IMR-90 (cell line): ENCODE measurements around the gene CUL1. TPM values are rescaled to one million over a fixed set of nuclear protein-coding genes. Genes with fewer than 3 reads are reported as not detected.

Source experiments
- ATAC-seq: fragments of 200-7000 bp; cut with Tn5 transposase; 2 replicates; pipeline ENCODE4 v1.9.1; 2020; ENCODE audit warnings: low read depth, mild to moderate bottlenecking, moderate library complexity
- BruUV-seq: library from RNA; stranded (reverse); fragments of 400-500 nt; replicated peaks from 2 replicates; lab custom pipeline; 2021; lab: Mats Ljungman, UMichigan
- CTCF ChIA-PET: fragments of 300-600 bp; formaldehyde crosslinking; extraction: SDS; loops from one replicate; lab custom pipeline; 2021; ENCODE audit warnings: antibody characterized with exemption; lab: Yijun Ruan, JAX
- POLR2A ChIA-PET: fragments of 300-600 bp; sonication (Branson Sonifier 250); formaldehyde crosslinking; loops from one replicate; lab custom pipeline; 2022; ENCODE audit warnings: antibody characterized with exemption; ENCODE audit not compliant: unreplicated experiment; lab: Charles Lee
- DNase-seq: peaks from one replicate; pipeline ENCODE4 v3.0.0; 2013
- H2AFZ ChIP-seq: replicated peaks from 2 replicates; pipeline ENCODE3; 2013; ENCODE audit warnings: low read length, mild to moderate bottlenecking; ENCODE audit not compliant: poor library complexity
- H2AK5ac ChIP-seq: 2 replicates; pipeline ENCODE4 v1.6.1; 2013; ENCODE audit warnings: low read depth, low read length, inconsistent platforms
- H2AK9ac ChIP-seq: replicated peaks from 2 replicates; pipeline ENCODE3; 2013; ENCODE audit warnings: mild to moderate bottlenecking, low read depth, low read length, moderate library complexity; ENCODE audit not compliant: poor library complexity
- H2BK120ac ChIP-seq: 2 replicates; pipeline ENCODE4 v1.6.1; 2013; ENCODE audit warnings: low read depth, low read length, inconsistent platforms
- H2BK15ac ChIP-seq: 3 replicates; pipeline ENCODE4 v1.6.1; 2013; ENCODE audit warnings: low read depth, low read length, inconsistent platforms
- H2BK20ac ChIP-seq: 2 replicates; pipeline ENCODE4 v1.6.1; 2013; ENCODE audit warnings: low read depth, mild to moderate bottlenecking, inconsistent platforms, low read length, moderate library complexity
- H2BK5ac ChIP-seq: 2 replicates; pipeline ENCODE4 v1.6.1; 2013; ENCODE audit warnings: mild to moderate bottlenecking, low read depth, low read length, inconsistent platforms; ENCODE audit not compliant: poor library complexity, severe bottlenecking
- H3K14ac ChIP-seq: replicated peaks from 2 replicates; pipeline ENCODE4 v1.6.1; 2013; ENCODE audit warnings: low read depth, low read length, inconsistent platforms
- H3K18ac ChIP-seq: 2 replicates; pipeline ENCODE4 v1.6.1; 2013; ENCODE audit warnings: low read depth, low read length, control low read depth
- H3K23ac ChIP-seq: 2 replicates; pipeline ENCODE4 v1.6.1; 2013; ENCODE audit warnings: low read depth, low read length, inconsistent platforms
- H3K27ac ChIP-seq: 2 replicates; pipeline ENCODE4 v1.5.1; 2013; ENCODE audit warnings: mild to moderate bottlenecking, control low read depth, low read length; ENCODE audit not compliant: insufficient read depth
- H3K27me3 ChIP-seq: 2 replicates; pipeline ENCODE4 v1.6.1; 2013; ENCODE audit warnings: low read length; ENCODE audit not compliant: control insufficient read depth, insufficient read depth
- H3K36me3 ChIP-seq: 2 replicates; pipeline ENCODE4 v1.6.1; 2013; ENCODE audit warnings: low read length, mixed read lengths; ENCODE audit not compliant: control insufficient read depth, insufficient read depth
- H3K4ac ChIP-seq: 2 replicates; pipeline ENCODE4 v1.6.1; 2013; ENCODE audit warnings: low read depth, low read length, inconsistent platforms
- H3K4me1 ChIP-seq: 2 replicates; pipeline ENCODE4 v1.6.1; 2013; ENCODE audit warnings: low read length, mixed read lengths; ENCODE audit not compliant: control insufficient read depth, insufficient read depth
- H3K4me2 ChIP-seq: 2 replicates; pipeline ENCODE4 v1.6.1; 2013; ENCODE audit warnings: low read depth, mild to moderate bottlenecking, control low read depth, low read length, moderate library complexity
- H3K4me3 ChIP-seq: 2 replicates; pipeline ENCODE4 v1.5.1; 2013; ENCODE audit warnings: low read depth, mild to moderate bottlenecking, control low read depth, low read length, moderate library complexity; ENCODE audit not compliant: insufficient read depth
- H3K56ac ChIP-seq: 2 replicates; pipeline ENCODE4 v1.6.1; 2013; ENCODE audit warnings: low read length, inconsistent platforms; ENCODE audit not compliant: insufficient read depth; ENCODE audit errors: extremely low read depth
- H3K79me1 ChIP-seq, 2 experiments: 2 replicates each; pipeline ENCODE4 v1.6.1; 2013; ENCODE audit warnings: low read length in 2 of 2, inconsistent platforms in 1 of 2, low read depth in 1 of 2
- H3K9ac ChIP-seq: 2 replicates; pipeline ENCODE4 v1.6.1; 2013; ENCODE audit warnings: low read depth, low read length, control low read depth
- H3K9me1 ChIP-seq: 2 replicates; pipeline ENCODE4 v1.6.1; 2013; ENCODE audit warnings: low read length, inconsistent platforms; ENCODE audit not compliant: insufficient read depth
- H3K9me3 ChIP-seq: 2 replicates; pipeline ENCODE4 v1.6.1; 2013; ENCODE audit warnings: low read length; ENCODE audit not compliant: control insufficient read depth, insufficient read depth
- H4K20me1 ChIP-seq: 2 replicates; pipeline ENCODE4 v1.6.1; 2013; ENCODE audit warnings: low read length, inconsistent platforms; ENCODE audit not compliant: insufficient read depth
- H4K5ac ChIP-seq: 2 replicates; pipeline ENCODE4 v1.6.1; 2013; ENCODE audit warnings: mild to moderate bottlenecking, low read depth, low read length, control low read depth
- H4K8ac ChIP-seq, 2 experiments: 2 replicates each; pipeline ENCODE4 v1.6.1; 2013; ENCODE audit warnings: low read depth in 2 of 2, low read length in 2 of 2, control low read depth in 1 of 2, inconsistent platforms in 1 of 2
- H4K91ac ChIP-seq: 2 replicates; pipeline ENCODE4 v1.6.1; 2013; ENCODE audit warnings: low read depth, low read length, inconsistent platforms; ENCODE audit not compliant: insufficient read depth
- BHLHE40 ChIP-seq: fragments of 150-350 bp; IDR thresholded peaks from 2 replicates; pipeline ENCODE4 v1.6.1; 2016; ENCODE audit warnings: mild to moderate bottlenecking, low read depth, low read length
- MAZ ChIP-seq: IDR thresholded peaks from 2 replicates; pipeline ENCODE4 v1.6.1; 2012; ENCODE audit warnings: low read depth, mild to moderate bottlenecking, low read length, improper control_type of control experiment, moderate library complexity, borderline replicate concordance
- NFE2L2 ChIP-seq: fragments of 150-350 bp; IDR thresholded peaks from 2 replicates; pipeline ENCODE4 v1.6.1; 2016; ENCODE audit warnings: low read depth, mild to moderate bottlenecking, low read length
- WGBS, 2 experiments: methylation state at CpG; one replicate each; pipeline versions ENCODE4 v1.1.5 to v1.1.7; 2013; ENCODE audit warnings: missing lambda C conversion rate in 2 of 2; ENCODE audit not compliant: insufficient read length in 1 of 2; ENCODE audit errors: extremely low coverage in 2 of 2; 5-methylcytosine and 5-hydroxymethylcytosine counted together
- dilution Hi-C: fragments of 300-500 bp; cut with HindIII; formaldehyde crosslinking; loops from one replicate; pipeline ENCODE4 v1.14.3; 2018; ENCODE audit warnings: low sequenced_read_pairs; ENCODE audit not compliant: unreplicated experiment
- in situ Hi-C: fragments of 300-500 bp; cut with MboI; formaldehyde crosslinking; loops from 3 replicates; pipeline ENCODE4 v1.14.3; 2019; ENCODE audit warnings: low sequenced_read_pairs, inconsistent platforms, mixed read lengths
- intact Hi-C: fragments of 100-400 bp; cut with micrococcal nuclease; formaldehyde crosslinking; loops from 2 replicates; pipeline ENCODE4 v1.10.0; 2022
- polyA plus RNA-seq, 3 experiments: library from polyadenylated mRNA; depleted of rRNA; stranded (reverse); fragments of >200 nt; gene quantifications; 2 replicates each; pipeline ENCODE4 v1.2.3, GENCODE V29; 2012; ENCODE audit warnings: low replicate concordance in 1 of 3
- total RNA-seq: library from RNA; depleted of rRNA; stranded (reverse); fragments of >200 nt; gene quantifications from 2 replicates; pipeline ENCODE4 v1.2.3, GENCODE V29; 2012
- TF ChIP-seq, protein P1 (sequence below): fragments of 150-350 bp; IDR thresholded peaks from 2 replicates; pipeline ENCODE4 v1.6.1; 2016; ENCODE audit warnings: low read depth, mild to moderate bottlenecking, low read length, moderate library complexity, borderline replicate concordance

Gene CUL1
- total and polyA plus RNA-seq, 2 of the 4 experiments (the other 2 are of a cell fraction) = 44.0 to 46.2 TPM

DNA sequence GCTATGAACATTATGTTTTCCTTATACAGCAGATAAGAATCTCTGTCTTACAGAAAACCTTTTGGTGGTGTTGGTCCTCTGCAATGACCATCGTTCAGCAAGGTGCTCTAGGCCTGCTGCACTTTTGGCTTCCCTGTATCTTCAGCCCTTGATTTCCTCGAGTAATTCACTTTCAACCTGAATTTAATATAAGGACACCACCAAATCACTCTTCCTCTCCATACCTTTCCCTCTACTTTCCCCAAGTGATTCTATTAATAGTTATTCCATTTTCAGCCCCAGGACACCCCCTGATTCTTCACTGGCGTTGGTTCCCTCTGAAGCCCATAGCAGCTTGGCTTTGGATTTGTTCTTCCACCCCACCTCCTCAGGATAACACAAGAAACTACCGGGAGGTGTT lies 113.2 kb downstream of the CUL1 start:
- no peak overlapping the region for H3K14ac ChIP-seq
- H3K36me3 ChIP-seq = peaks cover 20% of the 10 kb centered on the region
- H4K5ac ChIP-seq = no peak overlapping the region
- no peak overlapping the region for H3K4ac ChIP-seq
- no peak for DNase-seq
- no peaks in the 10 kb centered on the region for H3K27me3 ChIP-seq
- no peak overlapping the region for H2AK5ac ChIP-seq
- no peak for TF ChIP-seq NFE2L2
- TF ChIP-seq BHLHE40 = no peak
- TF ChIP-seq, protein P1, sequence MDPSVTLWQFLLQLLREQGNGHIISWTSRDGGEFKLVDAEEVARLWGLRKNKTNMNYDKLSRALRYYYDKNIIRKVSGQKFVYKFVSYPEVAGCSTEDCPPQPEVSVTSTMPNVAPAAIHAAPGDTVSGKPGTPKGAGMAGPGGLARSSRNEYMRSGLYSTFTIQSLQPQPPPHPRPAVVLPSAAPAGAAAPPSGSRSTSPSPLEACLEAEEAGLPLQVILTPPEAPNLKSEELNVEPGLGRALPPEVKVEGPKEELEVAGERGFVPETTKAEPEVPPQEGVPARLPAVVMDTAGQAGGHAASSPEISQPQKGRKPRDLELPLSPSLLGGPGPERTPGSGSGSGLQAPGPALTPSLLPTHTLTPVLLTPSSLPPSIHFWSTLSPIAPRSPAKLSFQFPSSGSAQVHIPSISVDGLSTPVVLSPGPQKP = no peak
- no peak for TF ChIP-seq MAZ
- no peak overlapping the region for H3K4me2 ChIP-seq
- H4K91ac ChIP-seq = no peak overlapping the region
- ATAC-seq = no peak
- H3K79me1 ChIP-seq = peaks cover 7% of the 10 kb centered on the region in 2 experiments
- no peak overlapping the region for H2AK9ac ChIP-seq
- BruUV-seq = no TSS peak
- no peak overlapping the region for H4K8ac ChIP-seq
- 0 out of 2 replicates have a peak, but pooled peaks cover 3% of the 10 kb centered on the region for H3K9me1 ChIP-seq
- WGBS, 2 experiments = 40% methylated on average over 1 of the region's 4 CpGs; no CpG with 5 or more reads in 1 of the 2 experiments
- H2BK120ac ChIP-seq = no peak overlapping the region
- no peak overlapping the region for H2BK5ac ChIP-seq
- no peak overlapping the region for H3K56ac ChIP-seq
- no peaks in the 10 kb centered on the region for H3K4me1 ChIP-seq
- H3K18ac ChIP-seq = no peak overlapping the region
- ChIA-PET POLR2A (no interaction called here), CTCF (interaction anchor here (1.2 kb wide), 1 partner anchor 151 kb away, joined by 4 read pairs; no protein-coding TSS in a partner anchor)
- intact Hi-C loops = no loop called here
- no peak overlapping the region for H3K23ac ChIP-seq
- no peak overlapping the region for H2BK15ac ChIP-seq
- no peaks in the 10 kb centered on the region for H3K9me3 ChIP-seq
- no peaks in the 10 kb centered on the region for H4K20me1 ChIP-seq
- dilution Hi-C loops = no loop called here
- in situ Hi-C loops = no loop called here
- H2BK20ac ChIP-seq = no peak overlapping the region
- no peak overlapping the region for H3K27ac ChIP-seq
- H3K9ac ChIP-seq = no peak overlapping the region
- no peak overlapping the region for H3K4me3 ChIP-seq
- no peak overlapping the region for H2AFZ ChIP-seq
